ENCODE results near the gene FAM25C. TPM values are rescaled to one million over a fixed set of nuclear protein-coding genes. Genes with fewer than 3 reads are reported as not detected.

FAM25C gene
- total RNA-seq: not detected in 2 replicates

GRCh38 chr10:47999691-48000090 is at the start of gene FAM25C:
Gene FAM25C (minus strand): TSS chr10:47999791. CDS start chr10:47999765, 26 bp downstream.

Other genes with a start within 250 kb of the FAM25C start
- not detected in 2 replicates for gene SYT15B, start 236.2 kb downstream of the FAM25C start, total RNA-seq
- gene NPY4R2, start 81.1 kb downstream of the FAM25C start, total RNA-seq: not detected in 2 replicates